ENCODE results near the gene CARNS1.
A peak's percentile ranks its signal among the peaks of the same experiment; 100 is the strongest.

The CARNS1 gene

DNA sequence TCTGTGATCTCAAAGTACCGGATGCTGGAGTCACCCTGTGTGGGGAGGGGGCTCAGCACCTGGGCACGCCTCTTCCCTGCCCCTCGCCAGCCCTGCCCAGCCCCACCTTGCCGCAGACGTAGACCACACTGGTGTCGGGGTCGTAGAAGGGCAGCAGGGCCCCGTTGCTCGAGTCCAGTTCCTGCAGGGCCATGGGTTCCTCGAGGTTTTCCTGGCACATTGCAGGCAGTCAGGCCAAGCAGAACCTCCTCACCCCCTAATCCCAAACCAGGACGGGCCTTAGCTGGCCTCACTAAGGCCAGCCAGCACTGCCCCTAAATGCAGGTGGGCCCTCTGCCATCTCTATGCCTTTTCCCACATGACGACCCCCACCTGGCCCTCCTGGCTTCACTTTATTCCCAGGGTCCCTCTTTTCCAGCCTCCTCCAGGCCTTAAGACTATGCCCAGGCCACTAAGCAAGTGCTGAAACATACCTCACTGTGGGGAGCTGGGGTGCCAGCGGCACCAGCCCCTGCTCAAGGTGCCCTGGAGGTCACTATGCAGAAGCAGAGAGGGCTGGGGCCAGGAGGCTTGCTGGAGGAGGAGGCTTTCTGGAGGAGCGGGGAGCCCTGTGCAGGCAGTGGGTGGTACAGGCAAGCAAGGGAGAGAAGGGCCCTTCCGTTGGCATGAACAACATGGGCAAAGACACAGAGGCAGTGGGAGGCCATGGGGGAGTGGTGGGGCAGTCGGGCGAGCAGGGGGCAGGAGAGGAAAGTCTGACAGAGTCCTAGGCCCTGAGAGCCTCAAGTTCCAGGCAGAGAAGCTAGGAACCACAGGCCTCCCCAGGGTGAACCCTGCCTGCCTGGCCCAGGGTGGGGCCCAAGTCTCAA is 25.0 kb downstream of the CARNS1 start:
- no peaks in the 10 kb centered on the region for H3K9me3 Mint-ChIP-seq
- H3K4me3 Mint-ChIP-seq, result peak overlapping the region; percentile 99
- H3K4me1 Mint-ChIP-seq (ENCODE audit: low read depth), result peaks cover 47% of the 10 kb centered on the region
- H3K36me3 Mint-ChIP-seq (ENCODE audit: low read depth), result peaks cover 29% of the 10 kb centered on the region
- peak overlapping the region; percentile 99 for H3K27ac Mint-ChIP-seq
- no peaks in the 10 kb centered on the region for H3K27me3 Mint-ChIP-seq (ENCODE audit: low read depth)

GRCh38 chr11:67441098-67441563 is 25.7 kb downstream of the CARNS1 start:
- peak overlapping the region; percentile 45 for H3K27ac Mint-ChIP-seq

GRCh38 chr11:67441731-67442351 is 26.4 kb downstream of the CARNS1 start:
- peaks cover 56% of the 10 kb centered on the region for H3K4me1 Mint-ChIP-seq (ENCODE audit: low read depth)
- no peaks in the 10 kb centered on the region for H3K27me3 Mint-ChIP-seq (ENCODE audit: low read depth)
- H3K9me3 Mint-ChIP-seq, result no peaks in the 10 kb centered on the region
- H3K27ac Mint-ChIP-seq, result peak overlapping the region; percentile 85
- peak overlapping the region; percentile 28 for H3K4me3 Mint-ChIP-seq
- peaks cover 24% of the 10 kb centered on the region for H3K36me3 Mint-ChIP-seq (ENCODE audit: low read depth)

More at GRCh38 chr11:67441098-67441563, 25.7 kb downstream of the CARNS1 start:
- H3K4me1 Mint-ChIP-seq (ENCODE audit: low read depth), result peaks cover 52% of the 10 kb centered on the region
- peak overlapping the region; percentile 31 for H3K4me3 Mint-ChIP-seq
- H3K27me3 Mint-ChIP-seq (ENCODE audit: low read depth), result no peaks in the 10 kb centered on the region
- peaks cover 28% of the 10 kb centered on the region for H3K36me3 Mint-ChIP-seq (ENCODE audit: low read depth)
- H3K9me3 Mint-ChIP-seq, result no peaks in the 10 kb centered on the region

DNA sequence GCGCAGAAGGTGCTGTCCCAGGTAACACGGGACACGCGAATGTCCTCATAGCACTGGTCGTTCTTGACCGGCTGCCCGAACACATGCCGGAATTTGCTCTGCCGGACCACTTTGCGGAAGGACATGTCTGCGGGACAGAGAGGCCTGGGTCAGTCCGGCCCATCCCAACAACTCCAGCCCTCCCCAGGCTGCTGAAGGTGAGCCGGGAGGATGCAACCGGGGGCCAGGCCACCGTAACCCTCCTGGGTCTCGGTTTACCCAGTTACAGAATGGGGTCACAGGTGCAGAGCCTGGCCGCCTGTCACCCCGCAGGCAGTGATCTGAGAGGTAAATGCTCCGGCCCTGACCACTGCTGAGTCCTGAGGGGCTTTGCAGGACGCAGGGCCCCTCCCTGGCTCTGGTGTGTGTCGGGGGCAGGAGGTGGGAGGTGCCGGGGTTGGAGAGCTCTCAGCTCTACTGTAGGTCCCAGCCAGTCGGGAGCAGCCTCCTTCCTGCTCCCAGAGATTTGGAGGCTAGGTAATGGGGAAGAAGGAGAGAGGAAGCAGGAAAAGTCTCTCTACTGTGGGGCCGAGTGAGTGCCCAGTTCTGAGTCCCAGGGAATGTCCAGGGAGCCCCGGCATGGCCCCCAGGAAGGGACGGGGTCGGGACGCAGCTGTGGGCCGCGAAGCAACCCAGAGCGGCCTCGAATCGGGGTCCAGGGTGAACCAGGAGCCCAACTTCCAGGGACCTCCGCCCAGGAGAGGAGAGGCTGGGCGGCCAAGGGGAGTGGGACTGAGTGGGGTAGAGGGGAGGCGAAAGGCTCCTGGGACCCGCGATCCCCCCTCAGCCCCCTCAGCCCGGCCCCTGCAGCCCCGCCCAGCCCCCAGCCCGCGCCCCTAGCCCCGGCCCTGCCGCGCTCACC is 27.3 kb downstream of the CARNS1 start:
- Mint-ChIP-seq H3K27ac (peak overlapping the region; percentile 85), H3K4me1 (ENCODE audit: low read depth) (peaks cover 59% of the 10 kb centered on the region), H3K27me3 (ENCODE audit: low read depth) (no peaks in the 10 kb centered on the region), H3K36me3 (ENCODE audit: low read depth) (peaks cover 19% of the 10 kb centered on the region), H3K9me3 (no peaks in the 10 kb centered on the region), H3K4me3 (peak overlapping the region; percentile 75)

DNA sequence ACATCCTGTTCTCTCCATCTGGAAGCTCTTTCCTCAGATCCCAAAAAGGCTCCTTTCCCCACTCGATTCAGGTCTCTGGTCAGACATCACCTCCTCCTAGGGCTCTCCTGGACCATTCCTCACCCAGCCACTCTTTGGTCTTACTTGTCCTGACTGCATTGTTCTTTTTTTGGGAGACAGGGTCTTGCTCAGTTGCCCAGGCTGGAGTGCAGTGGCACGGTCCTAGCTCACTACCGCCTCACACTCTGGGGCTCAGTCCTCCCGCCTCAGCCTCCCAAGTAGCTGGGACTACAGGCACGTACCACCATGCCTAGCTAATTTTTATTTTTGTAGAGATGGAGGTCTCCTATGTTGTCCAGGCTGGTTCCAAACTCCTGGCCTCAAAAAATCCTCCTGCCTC is 30.0 kb downstream of the CARNS1 start:
- Mint-ChIP-seq H3K4me1 (ENCODE audit: low read depth) (peaks cover 48% of the 10 kb centered on the region), H3K4me3 (peak overlapping the region; percentile 81), H3K36me3 (ENCODE audit: low read depth) (peaks cover 3% of the 10 kb centered on the region)

GRCh38 chr11:67448220-67448609 is 32.7 kb downstream of the CARNS1 start:
- no peak overlapping the region for H3K4me3 Mint-ChIP-seq
- H3K4me1 Mint-ChIP-seq (ENCODE audit: low read depth), result peaks cover 39% of the 10 kb centered on the region
- H3K27ac Mint-ChIP-seq, result no peak overlapping the region
- H3K36me3 Mint-ChIP-seq (ENCODE audit: low read depth), result peaks cover 3% of the 10 kb centered on the region
- H3K27me3 Mint-ChIP-seq (ENCODE audit: low read depth), result no peaks in the 10 kb centered on the region
- no peaks in the 10 kb centered on the region for H3K9me3 Mint-ChIP-seq

More for the DNA sequence above, 30.0 kb downstream of the CARNS1 start:
- Mint-ChIP-seq H3K9me3 (no peaks in the 10 kb centered on the region), H3K27ac (peak overlapping the region; percentile 87), H3K27me3 (ENCODE audit: low read depth) (no peaks in the 10 kb centered on the region)

DNA sequence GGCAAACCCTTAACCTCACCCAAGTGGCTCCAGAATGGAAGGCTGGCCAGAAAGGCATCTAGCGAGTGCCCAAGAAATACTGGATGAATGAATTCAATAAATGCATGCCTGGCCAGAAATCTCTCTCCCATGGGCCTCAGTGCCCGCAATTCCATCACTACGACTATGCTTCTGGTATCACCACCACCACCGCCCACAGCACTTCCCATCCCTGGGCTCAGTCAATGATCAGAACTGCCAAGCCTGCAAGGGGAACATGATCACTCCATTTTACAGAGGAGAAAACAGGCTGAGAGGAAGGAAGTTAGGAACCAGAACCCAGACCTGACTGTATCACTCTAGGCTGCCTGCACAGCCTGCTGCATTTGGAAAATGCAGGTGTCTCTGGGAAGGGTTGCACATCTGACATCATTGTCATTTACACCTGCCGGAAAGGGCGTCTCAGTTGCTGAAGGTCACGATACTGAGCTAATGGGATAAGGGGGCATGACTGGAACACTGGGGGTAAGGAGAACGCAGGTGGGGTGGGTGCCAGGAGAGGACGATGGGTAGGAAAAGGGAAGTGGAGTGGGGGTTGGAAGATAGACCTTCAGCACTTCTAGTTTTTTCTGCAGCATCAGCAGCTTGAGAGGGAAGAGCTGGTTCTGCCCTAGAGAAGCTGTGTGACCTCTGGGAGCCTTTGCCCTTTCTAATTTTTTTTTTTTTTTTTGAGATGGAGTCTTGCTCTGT is 33.8 kb downstream of the CARNS1 start:
- Mint-ChIP-seq H3K4me1 (ENCODE audit: low read depth) (peaks cover 32% of the 10 kb centered on the region), H3K9me3 (no peaks in the 10 kb centered on the region), H3K27ac (peak overlapping the region; percentile 42), H3K4me3 (no peak overlapping the region), H3K36me3 (ENCODE audit: low read depth) (peaks cover 3% of the 10 kb centered on the region), H3K27me3 (ENCODE audit: low read depth) (no peaks in the 10 kb centered on the region)

DNA sequence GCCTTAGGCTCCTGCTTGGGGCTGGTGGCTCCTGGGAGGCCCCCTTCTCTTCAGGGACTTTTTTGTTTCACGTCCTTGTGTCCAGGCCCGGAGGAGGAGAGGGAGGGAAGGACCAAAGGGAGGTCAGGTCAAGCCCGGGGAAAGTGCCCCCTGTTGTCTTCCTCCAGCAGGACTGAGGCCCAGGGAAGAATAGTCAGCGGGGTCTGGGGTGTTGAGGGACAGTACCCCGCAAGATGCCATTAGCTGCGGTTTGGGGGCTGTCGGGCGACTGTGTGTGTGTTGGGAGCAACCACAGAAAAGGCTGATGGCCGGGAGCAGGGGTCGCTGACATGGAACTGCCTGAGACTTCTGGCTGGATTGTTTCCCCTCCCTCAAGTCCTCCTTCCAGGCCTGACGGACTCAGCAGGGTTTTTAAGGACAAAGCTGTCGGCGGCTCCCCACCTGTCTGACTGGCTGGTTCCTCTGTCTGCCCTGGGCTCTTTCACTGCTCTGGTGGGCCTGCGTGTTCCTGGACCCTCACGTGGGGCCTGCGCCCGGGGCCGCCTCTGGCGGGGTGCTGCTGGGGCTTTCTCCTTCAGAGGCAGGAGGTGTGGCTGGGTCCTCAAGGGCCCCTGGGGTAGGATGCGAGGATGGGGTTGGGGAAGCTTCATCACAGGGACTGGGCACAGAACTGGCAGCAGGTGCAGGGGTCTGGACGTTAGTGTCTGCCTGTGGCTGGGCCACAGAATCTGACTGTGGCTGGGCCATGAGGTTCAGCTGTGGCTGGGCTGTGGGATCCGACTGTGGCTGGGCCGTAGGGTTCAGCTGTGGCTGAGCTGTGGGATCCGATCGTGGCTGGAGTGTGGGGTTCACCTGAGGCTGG is 35.5 kb downstream of the CARNS1 start:
- Mint-ChIP-seq H3K36me3 (ENCODE audit: low read depth) (peaks cover 2% of the 10 kb centered on the region), H3K27ac (no peak overlapping the region), H3K9me3 (no peaks in the 10 kb centered on the region), H3K4me1 (ENCODE audit: low read depth) (peaks cover 17% of the 10 kb centered on the region), H3K4me3 (no peak overlapping the region), H3K27me3 (ENCODE audit: low read depth) (no peaks in the 10 kb centered on the region)

- Mint-ChIP-seq H3K27ac (no peak overlapping the region), H3K4me3 (no peak overlapping the region), H3K27me3 (ENCODE audit: low read depth) (no peaks in the 10 kb centered on the region), H3K36me3 (ENCODE audit: low read depth) (no peaks in the 10 kb centered on the region), H3K9me3 (no peaks in the 10 kb centered on the region), H3K4me1 (ENCODE audit: low read depth) (peaks cover 12% of the 10 kb centered on the region)
These were observed 36.1 kb downstream of the CARNS1 start for GRCh38 chr11:67451658-67451976.

GRCh38 chr11:67452141-67452952 is 36.9 kb downstream of the CARNS1 start, which contains the start of gene GPR152:
TSS of gene GPR152 (minus strand) at chr11:67452729. CDS start at chr11:67452724, 5 bp downstream.
- no peak within 1 kb of the TSS for H3K27ac Mint-ChIP-seq
- no peaks in the 10 kb centered on the region for H3K9me3 Mint-ChIP-seq
- peaks cover 10% of the 10 kb centered on the region for H3K4me1 Mint-ChIP-seq (ENCODE audit: low read depth)
- H3K4me3 Mint-ChIP-seq, result no peak within 1 kb of the TSS
- H3K36me3 Mint-ChIP-seq (ENCODE audit: low read depth), result no peaks in the 10 kb centered on the region
- H3K27me3 Mint-ChIP-seq (ENCODE audit: low read depth), result no peaks in the 10 kb centered on the region

DNA sequence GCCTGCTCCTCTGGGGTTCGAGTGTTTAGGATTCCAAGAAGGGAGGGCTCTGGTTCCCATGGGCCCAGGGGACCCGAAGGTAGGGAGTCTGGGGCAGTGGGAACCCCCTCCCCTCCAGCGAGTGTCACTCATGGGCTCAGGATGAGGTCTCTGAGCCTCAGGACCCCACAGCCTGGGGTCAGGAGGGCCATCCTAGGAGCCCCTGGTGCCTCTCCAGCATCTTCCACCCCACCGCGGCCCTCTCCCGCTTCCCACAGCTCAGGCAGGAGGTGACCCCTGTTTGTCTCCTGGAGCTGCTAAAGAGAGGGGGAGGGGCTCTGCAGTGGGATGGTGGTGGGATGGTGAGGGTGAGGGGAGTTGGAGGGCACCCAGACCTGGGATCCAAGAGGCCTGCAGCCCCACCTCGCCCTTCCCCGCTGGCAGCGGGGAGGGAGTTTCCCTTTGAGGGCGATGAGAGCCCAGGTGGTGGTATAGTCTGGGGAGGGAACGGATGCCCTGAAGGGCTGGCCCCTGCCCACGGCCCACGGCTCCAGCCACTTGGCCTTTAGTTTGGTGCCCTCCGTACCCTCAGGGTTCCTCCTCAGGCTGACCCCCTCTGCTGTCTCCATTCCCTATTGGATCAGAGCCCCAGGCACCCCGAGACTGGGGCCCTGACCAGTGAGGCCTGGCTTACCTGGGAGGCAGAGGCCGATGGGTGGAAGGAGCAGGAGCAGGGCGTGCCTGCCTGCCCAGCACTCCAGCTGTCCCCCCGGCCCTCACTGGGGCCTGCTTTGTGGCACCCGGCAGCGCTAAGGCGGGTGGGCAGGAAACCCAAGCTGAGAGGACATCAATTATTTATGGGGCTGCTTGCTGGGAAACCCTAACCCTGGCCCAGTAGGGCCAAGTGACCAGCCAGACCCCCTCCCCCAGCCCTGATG is 38.6 kb downstream of the CARNS1 start:
- no peak overlapping the region for H3K4me3 Mint-ChIP-seq
- H3K4me1 Mint-ChIP-seq (ENCODE audit: low read depth), result peaks cover 3% of the 10 kb centered on the region
- no peaks in the 10 kb centered on the region for H3K27me3 Mint-ChIP-seq (ENCODE audit: low read depth)
- no peaks in the 10 kb centered on the region for H3K36me3 Mint-ChIP-seq (ENCODE audit: low read depth)
- H3K27ac Mint-ChIP-seq, result no peak overlapping the region
- H3K9me3 Mint-ChIP-seq, result no peaks in the 10 kb centered on the region

- no peak within 1 kb of the TSS for H3K27ac Mint-ChIP-seq
- H3K4me1 Mint-ChIP-seq (ENCODE audit: low read depth), result no peaks in the 10 kb centered on the region
- H3K4me3 Mint-ChIP-seq, result no peak within 1 kb of the TSS
- no peaks in the 10 kb centered on the region for H3K27me3 Mint-ChIP-seq (ENCODE audit: low read depth)
- H3K36me3 Mint-ChIP-seq (ENCODE audit: low read depth), result no peaks in the 10 kb centered on the region
- no peaks in the 10 kb centered on the region for H3K9me3 Mint-ChIP-seq
These were observed 39.6 kb downstream of the CARNS1 start, which contains the start of gene CABP4 for GRCh38 chr11:67455054-67455453. TSS of gene CABP4 (plus strand) at chr11:67455354. CDS start at chr11:67455424, 70 bp downstream.
